Measurements from ENCODE around the gene MMEL1.

The MMEL1 gene

GRCh38 chr1:2604156-2604843, 28.5 kb downstream of the MMEL1 start:
- Histone ChIP-seq H3K27me3 (replicated peaks) (no peaks in the 10 kb centered on the region), H3K36me3 (replicated peaks) (no peaks in the 10 kb centered on the region), H3K4me3 (ENCODE audit: low read depth, low read length) (no peak overlapping the region), H3K27ac (no peak overlapping the region)
- no peak for DNase-seq
- no peak for TF ChIP-seq CTCF (IDR thresholded peaks at IDR 0.05; ENCODE audit: low read depth, low read length, missing control alignments)
- in situ Hi-C loops (cut with HindIII; ENCODE audit: low pct_ligation_motif_present, low sequenced_read_pairs), result no loop called here

- Histone ChIP-seq H3K36me3 (replicated peaks) (no peaks in the 10 kb centered on the region), H3K27ac (no peak overlapping the region), H3K4me3 (ENCODE audit: low read depth, low read length) (no peak overlapping the region), H3K27me3 (replicated peaks) (no peaks in the 10 kb centered on the region)
- DNase-seq, result no peak
- in situ Hi-C loops (cut with HindIII; ENCODE audit: low pct_ligation_motif_present, low sequenced_read_pairs), result no loop called here
- TF ChIP-seq CTCF (IDR thresholded peaks at IDR 0.05; ENCODE audit: low read depth, low read length, missing control alignments), result no peak
Observed at GRCh38 chr1:2603521-2604155, 29.2 kb downstream of the MMEL1 start.

- H3K27ac ChIP-seq, result no peak overlapping the region
- no peak overlapping the region for H3K4me3 ChIP-seq (ENCODE audit: low read depth, low read length)
- H3K27me3 ChIP-seq (replicated peaks), result no peaks in the 10 kb centered on the region
- no peak for TF ChIP-seq CTCF (IDR thresholded peaks at IDR 0.05; ENCODE audit: low read depth, low read length, missing control alignments)
- no peak for DNase-seq
- no peaks in the 10 kb centered on the region for H3K36me3 ChIP-seq (replicated peaks)
- in situ Hi-C loops (cut with HindIII; ENCODE audit: low pct_ligation_motif_present, low sequenced_read_pairs), result no loop called here
Observed at GRCh38 chr1:2602866-2603520, 29.8 kb downstream of the MMEL1 start.

- Histone ChIP-seq H3K36me3 (replicated peaks) (no peaks in the 10 kb centered on the region), H3K27me3 (replicated peaks) (no peaks in the 10 kb centered on the region), H3K4me3 (ENCODE audit: low read depth, low read length) (no peak overlapping the region), H3K27ac (no peak overlapping the region)
- no peak for DNase-seq
- TF ChIP-seq CTCF (IDR thresholded peaks at IDR 0.05; ENCODE audit: low read depth, low read length, missing control alignments), result no peak
- in situ Hi-C loops (cut with HindIII; ENCODE audit: low pct_ligation_motif_present, low sequenced_read_pairs), result no loop called here
Observed at GRCh38 chr1:2602311-2602835, 30.4 kb downstream of the MMEL1 start.

GRCh38 chr1:2601721-2602303, 31.0 kb downstream of the MMEL1 start:
- no peak overlapping the region for H3K4me3 ChIP-seq (ENCODE audit: low read depth, low read length)
- DNase-seq, result no peak
- H3K27ac ChIP-seq, result no peak overlapping the region
- H3K27me3 ChIP-seq (replicated peaks), result no peaks in the 10 kb centered on the region
- no peaks in the 10 kb centered on the region for H3K36me3 ChIP-seq (replicated peaks)
- in situ Hi-C loops (cut with HindIII; ENCODE audit: low pct_ligation_motif_present, low sequenced_read_pairs), result no loop called here
- no peak for TF ChIP-seq CTCF (IDR thresholded peaks at IDR 0.05; ENCODE audit: low read depth, low read length, missing control alignments)

All from brain microvascular endothelial cell (primary cell).